Superior temporal gyrus (tissue), 1 donor: Measurements from ENCODE around the gene PRAMEF27.
"Not testable (repeated sequence)": the region's sequence is repeated elsewhere in the genome, so short reads cannot be mapped to it uniquely, and the experiment has no call there.

Source experiments
- DNase-seq: peaks from one replicate; pipeline ENCODE4 v3.0.0-alpha.2; 2016; ENCODE audit errors: extremely low spot score

PRAMEF27 gene

GRCh38 chr1:13056475-13056874 lies at the start of gene PRAMEF27:
PRAMEF27 (minus strand) TSS chr1:13056575; CDS start chr1:13053659, 2,916 bp downstream.
- DNase-seq = not testable (repeated sequence)

- not testable (repeated sequence) for DNase-seq
Observed at GRCh38 chr1:13070474-13070873, 14.1 kb upstream of the PRAMEF27 start, which contains the start of gene PRAMEF25. PRAMEF25 (plus strand) TSS chr1:13070774; CDS start chr1:13073694, 2,920 bp downstream.

- not testable (repeated sequence) for DNase-seq
Observed at GRCh38 chr1:13019846-13020245, 36.5 kb downstream of the PRAMEF27 start.

- DNase-seq = not testable (repeated sequence)
Observed at GRCh38 chr1:13011932-13012331, 44.4 kb downstream of the PRAMEF27 start.

GRCh38 chr1:13009348-13009747 lies 47.0 kb downstream of the PRAMEF27 start:
- not testable (repeated sequence) for DNase-seq

GRCh38 chr1:13005732-13006131 lies 50.6 kb downstream of the PRAMEF27 start:
- not testable (repeated sequence) for DNase-seq
